Measurements from ENCODE around the gene ZNF385A.
A peak's percentile ranks its signal among the peaks of the same experiment; 100 is the strongest.

The ZNF385A gene

GRCh38 chr12:54384591-54385041, at the start of gene ZNF385A:
Gene ZNF385A, minus strand, starts transcription at chr12:54384733. Its CDS starts 219 bp downstream, at chr12:54384514.
- DNase-seq: no peak

- DNase-seq: no peak
Observed at GRCh38 chr12:54432815-54433164, 48.3 kb upstream of the ZNF385A start.

- peak in 1 of 2 experiments; percentile 50 for DNase-seq
Observed at GRCh38 chr12:54431911-54432814, 47.6 kb upstream of the ZNF385A start.

GRCh38 chr12:54430471-54431069, 46.0 kb upstream of the ZNF385A start:
- no peak for DNase-seq

GRCh38 chr12:54429014-54429471, 44.5 kb upstream of the ZNF385A start:
- no peak for DNase-seq

- peak in 1 of 2 experiments; percentile 29 for DNase-seq
Observed at GRCh38 chr12:54428050-54429013, 43.8 kb upstream of the ZNF385A start.

- no peak for DNase-seq
Observed at GRCh38 chr12:54427106-54427505, 42.6 kb upstream of the ZNF385A start.

- DNase-seq: no peak
Observed at GRCh38 chr12:54426690-54427089, 42.2 kb upstream of the ZNF385A start.

GRCh38 chr12:54425702-54426101, 41.2 kb upstream of the ZNF385A start:
- DNase-seq: no peak

- no peak for DNase-seq
Observed at GRCh38 chr12:54424224-54424623, 39.7 kb upstream of the ZNF385A start.

GRCh38 chr12:54423816-54424150, 39.2 kb upstream of the ZNF385A start:
- DNase-seq: no peak

- no peak for DNase-seq
Observed at GRCh38 chr12:54421879-54422250, 37.3 kb upstream of the ZNF385A start.

- no peak for DNase-seq
Observed at GRCh38 chr12:54421175-54421878, 36.8 kb upstream of the ZNF385A start.

GRCh38 chr12:54420766-54421144, 36.2 kb upstream of the ZNF385A start:
- no peak for DNase-seq

- peak; percentile 52 to 63 for DNase-seq
Observed at GRCh38 chr12:54419088-54419887, 34.8 kb upstream of the ZNF385A start, which contains the start of gene ITGA5. Gene ITGA5, minus strand, starts transcription at chr12:54419266. Its CDS starts 68 bp downstream, at chr12:54419198.

GRCh38 chr12:54418441-54419087, 34.0 kb upstream of the ZNF385A start:
- no peak for DNase-seq

GRCh38 chr12:54417712-54418440, 33.3 kb upstream of the ZNF385A start:
- DNase-seq: peak in 1 of 2 experiments; percentile 46

- no peak for DNase-seq
Observed at GRCh38 chr12:54416687-54417603, 32.4 kb upstream of the ZNF385A start.
